GM10266 (cell line): ENCODE results near the gene EXT2.

Source experiments
- DNase-seq: peaks from one replicate; pipeline ENCODE4 v3.0.0; 2012; ENCODE audit errors: extremely low spot score
- CTCF ChIP-seq: IDR thresholded peaks from 2 replicates; pipeline ENCODE4 v1.5.1; 2012; ENCODE audit warnings: mild to moderate bottlenecking, low read depth; ENCODE audit not compliant: control insufficient read depth, insufficient read depth; ENCODE audit errors: missing control alignments

Gene EXT2

GRCh38 chr11:44147751-44148150, 52.3 kb downstream of the EXT2 start:
- TF ChIP-seq CTCF = no peak
- no peak for DNase-seq

GRCh38 chr11:44149651-44150050, 54.2 kb downstream of the EXT2 start:
- TF ChIP-seq CTCF = no peak
- DNase-seq = no peak

GRCh38 chr11:44150401-44150800, 54.9 kb downstream of the EXT2 start:
- no peak for DNase-seq
- no peak for TF ChIP-seq CTCF

- DNase-seq = no peak
- TF ChIP-seq CTCF = no peak
Measured at GRCh38 chr11:44157019-44157418, 61.5 kb downstream of the EXT2 start.

GRCh38 chr11:44158384-44158783, 62.9 kb downstream of the EXT2 start:
- no peak for TF ChIP-seq CTCF
- no peak for DNase-seq

DNA sequence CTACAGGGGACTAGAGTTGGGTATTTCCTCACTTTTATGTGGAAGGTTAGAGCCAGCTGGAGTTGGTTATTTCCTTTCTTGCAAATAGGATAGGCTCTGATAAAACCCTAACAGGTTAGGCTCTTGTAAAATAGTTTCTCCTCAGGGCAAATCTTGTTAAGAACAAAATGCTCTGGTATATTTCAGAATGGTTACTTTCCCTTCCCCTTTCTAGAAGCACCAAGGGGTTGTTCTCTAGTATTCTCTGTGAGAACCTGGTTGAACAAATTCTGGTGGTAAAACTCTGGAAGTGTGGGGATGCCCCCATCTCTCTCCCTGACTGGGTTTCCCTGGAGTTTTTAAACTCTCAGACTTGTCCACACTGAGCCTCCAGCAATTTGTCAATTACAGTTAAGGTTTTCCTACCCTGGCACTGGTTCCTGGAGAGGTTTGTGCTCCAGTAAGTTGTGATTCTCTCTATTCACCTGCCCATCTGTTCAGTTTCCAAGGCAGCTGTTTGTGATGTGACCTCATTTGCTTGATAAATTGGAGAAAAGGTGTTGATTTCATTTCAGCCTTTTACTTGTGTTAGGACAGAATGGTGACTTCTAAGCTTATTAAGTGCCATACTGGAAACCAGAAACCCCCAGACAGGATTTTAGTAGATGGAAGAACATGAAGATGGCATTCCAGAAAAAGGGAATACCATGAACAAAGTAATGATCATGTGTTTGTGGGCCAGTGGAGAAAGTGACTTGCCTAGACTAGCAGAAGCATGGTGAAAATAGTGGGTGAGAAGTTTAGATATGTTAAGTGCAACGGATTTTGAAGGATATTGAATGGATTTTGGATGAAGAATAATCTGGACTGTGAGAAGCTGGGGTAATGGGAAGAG, 64.6 kb downstream of the EXT2 start:
- TF ChIP-seq CTCF = no peak
- no peak for DNase-seq

- no peak for TF ChIP-seq CTCF
- no peak for DNase-seq
Measured at GRCh38 chr11:44162004-44162403, 66.5 kb downstream of the EXT2 start.
